Astrocyte (in vitro differentiated cells and primary cell): ENCODE results near the gene VWC2.

Source experiments
- EZH2 ChIP-seq: IDR thresholded peaks from 2 replicates; pipeline ENCODE4 v1.6.1; 2012; ENCODE audit warnings: mild to moderate bottlenecking, low read length, inconsistent platforms; ENCODE audit not compliant: insufficient read depth
- TF ChIP-seq, protein P1 (sequence below): IDR thresholded peaks from 2 replicates; pipeline ENCODE4 v1.5.1; 2011; ENCODE audit warnings: low read depth, mild to moderate bottlenecking, inconsistent platforms, low read length, moderate library complexity; ENCODE audit not compliant: insufficient read depth

DNA sequence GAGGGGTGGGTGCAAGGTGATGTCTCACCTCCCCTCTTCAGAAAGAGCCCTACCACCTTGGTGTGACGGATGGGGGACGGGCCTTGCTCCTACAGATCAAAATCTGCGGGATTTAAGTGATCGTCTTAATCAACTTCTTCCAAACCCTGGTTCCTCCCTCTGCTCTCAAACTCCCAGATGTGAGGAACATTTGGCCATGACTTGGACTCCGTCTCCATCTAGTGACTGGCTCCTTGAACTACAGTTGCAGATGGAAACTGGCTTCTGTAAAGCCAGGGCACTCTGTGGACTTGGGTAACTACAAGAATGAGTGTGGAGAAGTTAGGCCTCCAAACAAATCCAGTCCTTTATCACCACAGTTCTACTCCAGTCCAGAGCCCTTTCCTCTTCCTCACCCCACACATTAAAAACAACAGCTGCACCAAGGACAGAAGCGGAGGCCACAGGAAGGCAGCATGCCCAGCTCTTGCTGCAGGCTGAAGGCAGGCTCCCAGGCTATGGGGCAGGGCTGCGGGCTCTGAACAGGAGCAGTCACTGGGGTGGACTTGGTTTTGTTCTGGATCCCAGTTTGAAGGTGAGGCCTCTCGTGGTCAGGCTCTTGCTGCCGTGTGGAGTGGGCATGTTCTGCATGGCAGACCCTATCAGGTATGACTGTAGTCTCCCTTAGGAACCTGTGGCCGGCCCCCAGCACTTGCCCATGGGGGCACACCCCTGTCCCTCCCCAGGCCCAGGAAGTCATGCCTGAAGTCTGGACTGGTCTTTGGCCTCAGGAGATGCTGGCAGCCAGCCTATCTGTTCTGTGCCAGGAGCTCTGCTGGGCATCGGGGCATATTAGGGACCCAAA lies 79.4 kb downstream of the VWC2 start:
- TF ChIP-seq, protein P1, sequence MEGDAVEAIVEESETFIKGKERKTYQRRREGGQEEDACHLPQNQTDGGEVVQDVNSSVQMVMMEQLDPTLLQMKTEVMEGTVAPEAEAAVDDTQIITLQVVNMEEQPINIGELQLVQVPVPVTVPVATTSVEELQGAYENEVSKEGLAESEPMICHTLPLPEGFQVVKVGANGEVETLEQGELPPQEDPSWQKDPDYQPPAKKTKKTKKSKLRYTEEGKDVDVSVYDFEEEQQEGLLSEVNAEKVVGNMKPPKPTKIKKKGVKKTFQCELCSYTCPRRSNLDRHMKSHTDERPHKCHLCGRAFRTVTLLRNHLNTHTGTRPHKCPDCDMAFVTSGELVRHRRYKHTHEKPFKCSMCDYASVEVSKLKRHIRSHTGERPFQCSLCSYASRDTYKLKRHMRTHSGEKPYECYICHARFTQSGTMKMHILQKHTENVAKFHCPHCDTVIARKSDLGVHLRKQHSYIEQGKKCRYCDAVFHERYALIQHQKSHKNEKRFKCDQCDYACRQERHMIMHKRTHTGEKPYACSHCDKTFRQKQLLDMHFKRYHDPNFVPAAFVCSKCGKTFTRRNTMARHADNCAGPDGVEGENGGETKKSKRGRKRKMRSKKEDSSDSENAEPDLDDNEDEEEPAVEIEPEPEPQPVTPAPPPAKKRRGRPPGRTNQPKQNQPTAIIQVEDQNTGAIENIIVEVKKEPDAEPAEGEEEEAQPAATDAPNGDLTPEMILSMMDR: peak; percentile 68
- no peak for TF ChIP-seq EZH2
